A549 (cell line): ENCODE data around the gene NLRC5. TPM values are rescaled to one million over a fixed set of nuclear protein-coding genes. Genes with fewer than 3 reads are reported as not detected.

ENCODE experiments used
- ATAC-seq, 2 experiments: fragments of 200-7000 bp in 1 of 2; fragments of >200 bp in 1 of 2; cut with Nextera tagmentation in 1 of 2; cut with Tn5 transposase in 1 of 2; 3 replicates each; pipeline versions ENCODE4 v1.8.0 to v1.9.1; 2018 to 2020; ENCODE audit warnings: mild to moderate bottlenecking in 1 of 2, moderate library complexity in 1 of 2
- CTCF ChIA-PET: fragments of 300-600 bp; sonication (Branson Sonifier 250); formaldehyde crosslinking; extraction: SDS; loops from one replicate; lab custom pipeline; 2021; ENCODE audit warnings: antibody characterized with exemption, inconsistent platforms; lab: Yijun Ruan, JAX
- POLR2A ChIA-PET: fragments of 350-600 bp; formaldehyde crosslinking; extraction: SDS; loops from one replicate; lab custom pipeline; 2021; ENCODE audit warnings: antibody characterized with exemption, inconsistent platforms; lab: Yijun Ruan, JAX
- DNase-seq, 2 experiments: peaks; one replicate each; pipeline versions ENCODE4 v3.0.0 to v3.0.0-alpha.2; 2011 to 2016; ENCODE audit warnings: low read depth in 1 of 2, low spot score in 1 of 2
- FAIRE-seq: peaks from 2 replicates; lab custom pipeline; 2011; peaks lifted over from hg19 to GRCh38; lab: Jason Lieb, UNC
- H3K27ac ChIP-seq, 2 experiments: fragments of >200 bp; sonication (Bioruptor Twin); formaldehyde crosslinking; 3 replicates each; pipeline ENCODE4 v1.5.1; 2016 to 2017
- H3K4me1 ChIP-seq: fragments of >200 bp; sonication (Bioruptor Twin); formaldehyde crosslinking; 3 replicates; pipeline ENCODE4 v1.6.1; 2016
- H3K4me2 ChIP-seq: fragments of >200 bp; sonication (Bioruptor Twin); formaldehyde crosslinking; 3 replicates; pipeline ENCODE4 v1.6.1; 2016
- H3K4me3 ChIP-seq: fragments of >200 bp; sonication (Bioruptor Twin); formaldehyde crosslinking; 3 replicates; pipeline ENCODE4 v1.5.1; 2016
- H3K9me3 ChIP-seq: fragments of >200 bp; sonication (Bioruptor Twin); formaldehyde crosslinking; 3 replicates; pipeline ENCODE4 v1.6.1; 2016
- ATOH8 ChIP-seq: fragments of 250-450 bp; sonication (Bioruptor Pico); IDR thresholded peaks from 2 replicates; pipeline ENCODE4 v1.5.0; 2020; ENCODE audit warnings: low read depth, mild to moderate bottlenecking, moderate library complexity
- BCL3 ChIP-seq: fragments of >200 bp; sonication (Bioruptor Twin); formaldehyde crosslinking; IDR thresholded peaks from 3 replicates; pipeline ENCODE4 v1.6.1; 2016
- CBX2 ChIP-seq: fragments of 200-600 bp; sonication (generic); IDR thresholded peaks from 2 replicates; pipeline ENCODE4 v1.6.1; 2016; ENCODE audit warnings: low read depth, mild to moderate bottlenecking, borderline replicate concordance
- CEBPB ChIP-seq, 2 experiments: fragments of >200 bp in 1 of 2; sonication (Bioruptor Twin) in 1 of 2; formaldehyde crosslinking in 1 of 2; IDR thresholded peaks; 2 replicates each; pipeline ENCODE4 v1.6.1; 2012 to 2016
- CTCF ChIP-seq: fragments of >200 bp; sonication (Bioruptor Twin); formaldehyde crosslinking; IDR thresholded peaks from 3 replicates; pipeline ENCODE4 v1.5.1; 2016
- EHF ChIP-seq: fragments of 250-450 bp; sonication (Bioruptor Pico); IDR thresholded peaks from 2 replicates; pipeline ENCODE4 v1.5.0; 2020; ENCODE audit warnings: mild to moderate bottlenecking
- ELK1 ChIP-seq: fragments of 150-350 bp; IDR thresholded peaks from 2 replicates; pipeline ENCODE4 v1.6.1; 2014; ENCODE audit warnings: low read depth, mild to moderate bottlenecking, low read length
- FOSL2 ChIP-seq, 2 experiments: fragments of 450-650 bp in 1 of 2; fragments of >200 bp in 1 of 2; sonication (Bioruptor Twin) in 1 of 2; formaldehyde crosslinking; IDR thresholded peaks; 2 replicates each; pipeline versions ENCODE4 v1.5.0 to v1.6.1; 2016 to 2020; ENCODE audit warnings: mild to moderate bottlenecking in 1 of 2, moderate library complexity in 1 of 2
- HDAC2 ChIP-seq: fragments of 200-600 bp; sonication (generic); IDR thresholded peaks from 2 replicates; pipeline ENCODE4 v1.6.1; 2016
- KDM5A ChIP-seq: fragments of 200-600 bp; sonication (generic); IDR thresholded peaks from 2 replicates; pipeline ENCODE4 v1.6.1; 2016; ENCODE audit warnings: antibody characterized with exemption, mild to moderate bottlenecking
- MAFK ChIP-seq: fragments of 450-650 bp; IDR thresholded peaks from 2 replicates; pipeline ENCODE4 v1.6.1; 2014; ENCODE audit not compliant: partially characterized antibody
- MAX ChIP-seq: IDR thresholded peaks from 2 replicates; pipeline ENCODE4 v1.6.1; 2012
- MAZ ChIP-seq: fragments of 150-350 bp; IDR thresholded peaks from 2 replicates; pipeline ENCODE4 v1.6.1; 2014; ENCODE audit warnings: antibody characterized with exemption, low read depth, low read length, borderline replicate concordance
- NFE2L2 ChIP-seq: fragments of 150-350 bp; conservative IDR thresholded peaks from 2 replicates; pipeline ENCODE4 v1.6.1; 2014; ENCODE audit warnings: low read length
- NPAS2 ChIP-seq: fragments of 250-450 bp; sonication (Bioruptor Pico); IDR thresholded peaks from 2 replicates; pipeline ENCODE4 v1.8.0; 2022; ENCODE audit warnings: mild to moderate bottlenecking, moderate library complexity, borderline replicate concordance
- NR3C1 ChIP-seq: fragments of >200 bp; sonication (Bioruptor Twin); formaldehyde crosslinking; IDR thresholded peaks from 3 replicates; pipeline ENCODE4 v1.6.1; 2017
- PHF8 ChIP-seq: fragments of 200-600 bp; sonication (generic); IDR thresholded peaks from 2 replicates; pipeline ENCODE4 v1.6.1; 2016; ENCODE audit warnings: low read depth, mild to moderate bottlenecking, antibody characterized with exemption, moderate library complexity, borderline replicate concordance
- POLR2AphosphoS2 ChIP-seq: conservative IDR thresholded peaks from 2 replicates; pipeline ENCODE4 v1.6.1; 2012; ENCODE audit warnings: low read length, improper control_type of control experiment, inconsistent platforms
- RFX5 ChIP-seq: fragments of 450-650 bp; IDR thresholded peaks from 2 replicates; pipeline ENCODE4 v1.7.1; 2014; ENCODE audit warnings: antibody characterized with exemption, mild to moderate bottlenecking, moderate library complexity
- RNF2 ChIP-seq: fragments of 200-600 bp; sonication (generic); IDR thresholded peaks from 2 replicates; pipeline ENCODE4 v1.6.1; 2016; ENCODE audit warnings: low read depth, mild to moderate bottlenecking, antibody characterized with exemption, moderate library complexity, borderline replicate concordance
- SMC3 ChIP-seq: fragments of >200 bp; sonication (Bioruptor Twin); formaldehyde crosslinking; IDR thresholded peaks from 3 replicates; pipeline ENCODE4 v1.6.1; 2018; ENCODE audit warnings: inconsistent platforms
- SREBF2 ChIP-seq: fragments of 450-650 bp; IDR thresholded peaks from 2 replicates; pipeline ENCODE4 v1.6.1; 2014; ENCODE audit warnings: mild to moderate bottlenecking, moderate library complexity
- TP53 ChIP-seq: fragments of 250-450 bp; sonication (Bioruptor Pico); IDR thresholded peaks from 2 replicates; pipeline ENCODE4 v1.5.0; 2021; ENCODE audit warnings: mild to moderate bottlenecking, moderate library complexity
- ZC3H11A ChIP-seq: fragments of 450-650 bp; IDR thresholded peaks from 2 replicates; pipeline ENCODE4 v1.6.1; 2014; ENCODE audit warnings: antibody characterized with exemption, mild to moderate bottlenecking
- ZFP36 ChIP-seq: fragments of 450-650 bp; IDR thresholded peaks from 2 replicates; pipeline ENCODE4 v1.6.1; 2014; ENCODE audit warnings: borderline replicate concordance; ENCODE audit not compliant: partially characterized antibody
- ZNF302 ChIP-seq: fragments of 250-450 bp; sonication (Bioruptor Pico); IDR thresholded peaks from 2 replicates; pipeline ENCODE4 v1.9.0; 2021; ENCODE audit warnings: inconsistent platforms, mild to moderate bottlenecking, moderate library complexity
- ZSCAN20 ChIP-seq: fragments of 250-450 bp; sonication (Bioruptor Pico); IDR thresholded peaks from 2 replicates; pipeline ENCODE4 v1.8.0; 2022; ENCODE audit warnings: mild to moderate bottlenecking, moderate library complexity
- WGBS: methylation state at CpG from one replicate; pipeline ENCODE4 v1.1.6; 2017; ENCODE audit errors: missing lambda C conversion rate; 5-methylcytosine and 5-hydroxymethylcytosine counted together
- polyA plus RNA-seq, 4 experiments: library from polyadenylated mRNA; depleted of rRNA in 3 of 4; stranded (reverse); fragments of >200 nt; fragmentation: RNase III in 1 of 4; extraction: RNeasy Plus Mini Kit Qiagen cat#74134 plus additional on column Dnase treatment in 1 of 4; gene quantifications; 2 replicates in 3 of 4; 3 replicates in 1 of 4; pipeline ENCODE4 v1.2.3, GENCODE V29; 2011 to 2017
- TF ChIP-seq, protein P1 (sequence below): fragments of >200 bp; sonication (Bioruptor Twin); formaldehyde crosslinking; IDR thresholded peaks from 2 replicates; pipeline ENCODE4 v1.6.1; 2016
- TF ChIP-seq, protein P2 (sequence below): fragments of 450-650 bp; IDR thresholded peaks from 2 replicates; pipeline ENCODE4 v1.6.1; 2014; ENCODE audit warnings: antibody characterized with exemption

Gene NLRC5
- polyA plus RNA-seq, 2 of the 4 experiments (the other 2 are of a cell fraction): 2.5 to 3.6 TPM

DNA sequence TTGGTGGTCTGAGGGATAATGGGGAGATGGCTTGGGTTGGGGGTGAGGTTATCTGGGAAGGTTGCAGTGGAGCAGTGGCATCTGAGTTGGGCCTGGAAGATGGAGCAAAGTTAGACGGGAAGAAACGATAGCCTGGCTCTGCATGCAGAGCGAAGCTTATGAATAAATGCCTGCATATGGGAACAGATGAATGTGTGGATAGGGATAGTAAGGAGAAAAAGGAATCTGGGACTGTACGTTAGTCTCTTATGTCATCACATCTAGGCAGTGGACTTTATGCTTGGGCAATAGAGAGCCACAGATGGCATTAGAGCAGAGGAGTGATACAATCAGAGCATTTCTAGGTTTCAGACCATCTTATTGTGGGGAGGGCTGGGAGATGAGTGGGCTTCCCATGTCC, 136.0 kb downstream of the NLRC5 start:
- H3K9me3 ChIP-seq: no peaks in the 10 kb centered on the region
- no peak overlapping the region for H3K4me3 ChIP-seq
- H3K4me1 ChIP-seq: no peaks in the 10 kb centered on the region
- H3K4me2 ChIP-seq: no peak overlapping the region
- no peak for TF ChIP-seq RFX5
- TF ChIP-seq ELK1: no peak
- TF ChIP-seq ZSCAN20 (CRISPR knock-in tag): no peak
- TF ChIP-seq EHF (CRISPR knock-in tag): no peak
- no peak for TF ChIP-seq TP53 (CRISPR knock-in tag)
- no peak for TF ChIP-seq ATOH8
- TF ChIP-seq SMC3: no peak
- no peak for TF ChIP-seq HDAC2
- no peak for TF ChIP-seq CEBPB (IDR thresholded peaks at IDR 0.05)
- TF ChIP-seq MAFK: no peak
- TF ChIP-seq KDM5A: no peak
- TF ChIP-seq RNF2: no peak
- TF ChIP-seq FOSL2 (IDR thresholded peaks at IDR 0.05): no peak
- no peak for TF ChIP-seq FOSL2 (CRISPR knock-in tag; IDR thresholded peaks at IDR 0.05)
- TF ChIP-seq CBX2: no peak
- FAIRE-seq (no peak), DNase-seq (no peak), ATAC-seq (no peak)
- WGBS: 95% methylated on average over 4 of the region's 4 CpGs
- H3K27ac ChIP-seq: no peak overlapping the region
- POLR2A ChIA-PET: no interaction called here
- CTCF ChIA-PET: interaction anchor here (1.9 to 3.5 kb wide), 2 partner anchors 33 to 41 kb away, joined by 6 to 19 read pairs; partner anchors contain the start of gene CPNE2

GRCh38 chr16:57125969-57126368, 136.6 kb downstream of the NLRC5 start:
- ChIA-PET CTCF (interaction anchor here (1.2 to 3.5 kb wide), 4 partner anchors 10 to 42 kb away, joined by 3 to 19 read pairs (median 6); partner anchors contain the start of gene CPNE2), POLR2A (no interaction called here)
- Histone ChIP-seq H3K4me3 (no peak overlapping the region), H3K9me3 (no peaks in the 10 kb centered on the region), H3K4me1 (no peaks in the 10 kb centered on the region), H3K27ac (no peak overlapping the region), H3K4me2 (no peak overlapping the region)
- WGBS: 89% methylated on average over 4 of the region's 4 CpGs
- DNase-seq (no peak), FAIRE-seq (no peak), ATAC-seq (no peak)
- TF ChIP-seq MAX (no peak), ZNF302 (CRISPR knock-in tag) (no peak), SREBF2 (no peak), SMC3 (no peak), NR3C1 (no peak), ZC3H11A (no peak), NPAS2 (no peak), BCL3 (no peak)
- TF ChIP-seq, protein P1, sequence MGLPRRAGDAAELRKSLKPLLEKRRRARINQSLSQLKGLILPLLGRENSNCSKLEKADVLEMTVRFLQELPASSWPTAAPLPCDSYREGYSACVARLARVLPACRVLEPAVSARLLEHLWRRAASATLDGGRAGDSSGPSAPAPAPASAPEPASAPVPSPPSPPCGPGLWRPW: no peak

GRCh38 chr16:57126411-57126810, 137.1 kb downstream of the NLRC5 start:
- ATAC-seq (no peak), FAIRE-seq (no peak), DNase-seq (no peak)
- 91% methylated on average over 4 of the region's 4 CpGs for WGBS
- Histone ChIP-seq H3K27ac (no peak overlapping the region), H3K4me3 (no peak overlapping the region), H3K4me1 (no peaks in the 10 kb centered on the region), H3K9me3 (no peaks in the 10 kb centered on the region), H3K4me2 (no peak overlapping the region)
- POLR2A ChIA-PET: no interaction called here
- CTCF ChIA-PET: interaction anchor here (1.2 to 3.5 kb wide), 4 partner anchors 11 to 42 kb away, joined by 3 to 19 read pairs (median 6); partner anchors contain the start of gene CPNE2
- no peak for TF ChIP-seq SREBF2
- no peak for TF ChIP-seq MAX
- no peak for TF ChIP-seq POLR2AphosphoS2
- no peak for TF ChIP-seq NFE2L2
- TF ChIP-seq CTCF: no peak
- TF ChIP-seq, protein P2, sequence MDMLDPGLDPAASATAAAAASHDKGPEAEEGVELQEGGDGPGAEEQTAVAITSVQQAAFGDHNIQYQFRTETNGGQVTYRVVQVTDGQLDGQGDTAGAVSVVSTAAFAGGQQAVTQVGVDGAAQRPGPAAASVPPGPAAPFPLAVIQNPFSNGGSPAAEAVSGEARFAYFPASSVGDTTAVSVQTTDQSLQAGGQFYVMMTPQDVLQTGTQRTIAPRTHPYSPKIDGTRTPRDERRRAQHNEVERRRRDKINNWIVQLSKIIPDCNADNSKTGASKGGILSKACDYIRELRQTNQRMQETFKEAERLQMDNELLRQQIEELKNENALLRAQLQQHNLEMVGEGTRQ: no peak
- no peak for TF ChIP-seq EHF (CRISPR knock-in tag)
- no peak for TF ChIP-seq MAZ
- no peak for TF ChIP-seq PHF8
- no peak for TF ChIP-seq ZNF302 (CRISPR knock-in tag)
- TF ChIP-seq ZFP36: no peak
